GM18873 (cell line): ENCODE data around the gene SLC39A13.

Source experiments
- ATAC-seq: cut with Tn5 transposase; IDR thresholded peaks from one replicate; pipeline ENCODE4 v1.9.1; 2021; ENCODE audit warnings: mild to moderate bottlenecking, moderate library complexity, moderate number of reproducible peaks; ENCODE audit not compliant: unreplicated experiment, low FRiP score

SLC39A13 gene

GRCh38 chr11:47380078-47380477 lies 28.3 kb upstream of the SLC39A13 start:
- ATAC-seq = no peak

- ATAC-seq = no peak
These were observed 25.3 kb upstream of the SLC39A13 start for GRCh38 chr11:47383071-47383470.

GRCh38 chr11:47384498-47384897 lies 23.9 kb upstream of the SLC39A13 start:
- no peak for ATAC-seq

GRCh38 chr11:47387944-47388696 lies 20.3 kb upstream of the SLC39A13 start:
- no peak for ATAC-seq

- ATAC-seq = no peak
These were observed 19.5 kb upstream of the SLC39A13 start for GRCh38 chr11:47388697-47389576.

GRCh38 chr11:47389577-47390421 lies 18.6 kb upstream of the SLC39A13 start:
- ATAC-seq = no peak

- no peak for ATAC-seq
These were observed 18.0 kb upstream of the SLC39A13 start for GRCh38 chr11:47390422-47390760.

GRCh38 chr11:47391077-47391583 lies 17.3 kb upstream of the SLC39A13 start:
- no peak for ATAC-seq

- no peak for ATAC-seq
These were observed 16.5 kb upstream of the SLC39A13 start for GRCh38 chr11:47391711-47392432.

GRCh38 chr11:47392546-47393162 lies 15.7 kb upstream of the SLC39A13 start:
- no peak for ATAC-seq

GRCh38 chr11:47393163-47394049 lies 15.0 kb upstream of the SLC39A13 start:
- no peak for ATAC-seq

GRCh38 chr11:47394050-47394321 lies 14.4 kb upstream of the SLC39A13 start:
- no peak for ATAC-seq

- no peak for ATAC-seq
These were observed 13.8 kb upstream of the SLC39A13 start for GRCh38 chr11:47394322-47395222.

GRCh38 chr11:47395223-47396048 lies 13.0 kb upstream of the SLC39A13 start:
- ATAC-seq = no peak

GRCh38 chr11:47396049-47396320 lies 12.4 kb upstream of the SLC39A13 start:
- no peak for ATAC-seq

GRCh38 chr11:47398011-47398410 lies 10.4 kb upstream of the SLC39A13 start:
- ATAC-seq = no peak

- no peak for ATAC-seq
These were observed 9.8 kb upstream of the SLC39A13 start for GRCh38 chr11:47398551-47398950.
